ENCODE data around the gene MPZL3.

- TF ChIP-seq CTCF (IDR thresholded peaks at IDR 0.05; ENCODE audit: insufficient read depth, low read depth, low read length) (no peak), EZH2 (IDR thresholded peaks at IDR 0.05; ENCODE audit: insufficient read depth, low read length) (no peak)
These were observed 17.3 kb downstream of the MPZL3 start for GRCh38 chr11:118234833-118235232.

Measured in astrocyte (in vitro differentiated cells and primary cell).